ENCODE results near the gene SPOP.

DNA sequence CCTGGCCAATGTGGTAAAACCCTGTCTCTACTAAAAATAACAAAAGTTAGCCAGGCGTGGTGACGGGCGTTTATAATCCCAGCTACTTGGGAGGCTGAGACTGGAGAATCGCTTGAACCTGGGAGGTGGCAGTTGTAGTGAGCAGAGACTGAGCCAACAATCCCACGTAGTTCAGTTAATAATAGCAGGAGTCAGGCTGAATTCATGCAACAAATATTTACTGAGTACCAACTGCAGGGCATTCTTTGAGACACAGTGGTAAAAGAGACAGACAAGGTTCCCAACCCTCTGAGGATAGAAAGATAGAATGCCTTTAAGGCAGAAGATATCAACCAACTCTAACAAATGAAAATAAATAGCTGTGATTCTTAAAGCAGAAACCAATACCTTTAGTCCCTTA, 39.1 kb downstream of the SPOP start:
- TF ChIP-seq, protein P1, sequence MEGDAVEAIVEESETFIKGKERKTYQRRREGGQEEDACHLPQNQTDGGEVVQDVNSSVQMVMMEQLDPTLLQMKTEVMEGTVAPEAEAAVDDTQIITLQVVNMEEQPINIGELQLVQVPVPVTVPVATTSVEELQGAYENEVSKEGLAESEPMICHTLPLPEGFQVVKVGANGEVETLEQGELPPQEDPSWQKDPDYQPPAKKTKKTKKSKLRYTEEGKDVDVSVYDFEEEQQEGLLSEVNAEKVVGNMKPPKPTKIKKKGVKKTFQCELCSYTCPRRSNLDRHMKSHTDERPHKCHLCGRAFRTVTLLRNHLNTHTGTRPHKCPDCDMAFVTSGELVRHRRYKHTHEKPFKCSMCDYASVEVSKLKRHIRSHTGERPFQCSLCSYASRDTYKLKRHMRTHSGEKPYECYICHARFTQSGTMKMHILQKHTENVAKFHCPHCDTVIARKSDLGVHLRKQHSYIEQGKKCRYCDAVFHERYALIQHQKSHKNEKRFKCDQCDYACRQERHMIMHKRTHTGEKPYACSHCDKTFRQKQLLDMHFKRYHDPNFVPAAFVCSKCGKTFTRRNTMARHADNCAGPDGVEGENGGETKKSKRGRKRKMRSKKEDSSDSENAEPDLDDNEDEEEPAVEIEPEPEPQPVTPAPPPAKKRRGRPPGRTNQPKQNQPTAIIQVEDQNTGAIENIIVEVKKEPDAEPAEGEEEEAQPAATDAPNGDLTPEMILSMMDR (IDR thresholded peaks at IDR 0.05), result no peak
- no peak for TF ChIP-seq POLR2A (IDR thresholded peaks at IDR 0.05)
